Measurements from ENCODE around the gene VPS37B. TPM values are rescaled to one million over a fixed set of nuclear protein-coding genes. Genes with fewer than 3 reads are reported as not detected.

The VPS37B gene
- total and polyA plus RNA-seq, 2 experiments from 2014 or later = 23.5 to 35.3 TPM

DNA sequence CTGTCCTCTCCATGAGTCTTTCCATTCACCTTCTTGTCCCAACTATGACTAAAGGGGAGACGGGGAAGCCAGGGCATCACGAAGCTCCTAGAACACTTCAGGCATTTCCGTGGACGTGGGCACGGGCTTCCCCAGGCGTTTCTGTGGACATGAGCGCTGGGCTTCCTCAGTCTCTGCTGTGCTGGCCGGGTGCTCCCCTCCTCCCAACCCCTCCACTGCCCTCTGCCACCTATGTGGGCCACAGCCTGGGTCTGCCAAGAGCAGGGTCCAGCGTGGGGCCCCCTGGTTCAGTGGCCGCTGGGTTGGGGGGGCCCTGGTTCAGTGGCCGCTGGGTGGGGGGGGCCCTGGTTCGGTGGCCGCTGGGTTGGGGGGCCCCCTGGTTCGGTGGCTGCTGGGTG lies 45.9 kb downstream of the VPS37B start:
- no peaks in the 10 kb centered on the region for H3K9me3 ChIP-seq (ENCODE audit: low read depth)
- DNase-seq (ENCODE audit: low spot score) = no peak
- no peaks in the 10 kb centered on the region for H3K36me3 ChIP-seq (replicated peaks; ENCODE audit: insufficient read depth, low read depth)
- H2AFZ ChIP-seq = no peak overlapping the region
- H4K20me1 ChIP-seq (ENCODE audit: insufficient read depth, poor library complexity, severe bottlenecking) = peaks cover 5% of the 10 kb centered on the region
- WGBS (ENCODE audit: low lambda C conversion rate, missing lambda C conversion rate) = 97% methylated on average over 10 of the region's 14 CpGs
- no peak overlapping the region for H3K4me2 ChIP-seq
- H3K27ac ChIP-seq = no peak overlapping the region
- H3K79me2 ChIP-seq = peaks cover 18% of the 10 kb centered on the region
- no peaks in the 10 kb centered on the region for H3K4me1 ChIP-seq (ENCODE audit: insufficient read depth)
- H3K4me3 ChIP-seq = no peak overlapping the region
- H3K27me3 ChIP-seq = no peaks in the 10 kb centered on the region
- TF ChIP-seq EZH2phosphoT487 (IDR thresholded peaks at IDR 0.05; ENCODE audit: low read depth, severe bottlenecking, unreplicated experiment) = no peak
- TF ChIP-seq EZH2 (IDR thresholded peaks at IDR 0.05; ENCODE audit: borderline replicate concordance) = no peak
- TF ChIP-seq, protein P1, sequence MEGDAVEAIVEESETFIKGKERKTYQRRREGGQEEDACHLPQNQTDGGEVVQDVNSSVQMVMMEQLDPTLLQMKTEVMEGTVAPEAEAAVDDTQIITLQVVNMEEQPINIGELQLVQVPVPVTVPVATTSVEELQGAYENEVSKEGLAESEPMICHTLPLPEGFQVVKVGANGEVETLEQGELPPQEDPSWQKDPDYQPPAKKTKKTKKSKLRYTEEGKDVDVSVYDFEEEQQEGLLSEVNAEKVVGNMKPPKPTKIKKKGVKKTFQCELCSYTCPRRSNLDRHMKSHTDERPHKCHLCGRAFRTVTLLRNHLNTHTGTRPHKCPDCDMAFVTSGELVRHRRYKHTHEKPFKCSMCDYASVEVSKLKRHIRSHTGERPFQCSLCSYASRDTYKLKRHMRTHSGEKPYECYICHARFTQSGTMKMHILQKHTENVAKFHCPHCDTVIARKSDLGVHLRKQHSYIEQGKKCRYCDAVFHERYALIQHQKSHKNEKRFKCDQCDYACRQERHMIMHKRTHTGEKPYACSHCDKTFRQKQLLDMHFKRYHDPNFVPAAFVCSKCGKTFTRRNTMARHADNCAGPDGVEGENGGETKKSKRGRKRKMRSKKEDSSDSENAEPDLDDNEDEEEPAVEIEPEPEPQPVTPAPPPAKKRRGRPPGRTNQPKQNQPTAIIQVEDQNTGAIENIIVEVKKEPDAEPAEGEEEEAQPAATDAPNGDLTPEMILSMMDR (IDR thresholded peaks at IDR 0.05; ENCODE audit: poor library complexity) = no peak
- H3K9me2 ChIP-seq (replicated peaks; ENCODE audit: insufficient read depth) = no peaks in the 10 kb centered on the region

DNA sequence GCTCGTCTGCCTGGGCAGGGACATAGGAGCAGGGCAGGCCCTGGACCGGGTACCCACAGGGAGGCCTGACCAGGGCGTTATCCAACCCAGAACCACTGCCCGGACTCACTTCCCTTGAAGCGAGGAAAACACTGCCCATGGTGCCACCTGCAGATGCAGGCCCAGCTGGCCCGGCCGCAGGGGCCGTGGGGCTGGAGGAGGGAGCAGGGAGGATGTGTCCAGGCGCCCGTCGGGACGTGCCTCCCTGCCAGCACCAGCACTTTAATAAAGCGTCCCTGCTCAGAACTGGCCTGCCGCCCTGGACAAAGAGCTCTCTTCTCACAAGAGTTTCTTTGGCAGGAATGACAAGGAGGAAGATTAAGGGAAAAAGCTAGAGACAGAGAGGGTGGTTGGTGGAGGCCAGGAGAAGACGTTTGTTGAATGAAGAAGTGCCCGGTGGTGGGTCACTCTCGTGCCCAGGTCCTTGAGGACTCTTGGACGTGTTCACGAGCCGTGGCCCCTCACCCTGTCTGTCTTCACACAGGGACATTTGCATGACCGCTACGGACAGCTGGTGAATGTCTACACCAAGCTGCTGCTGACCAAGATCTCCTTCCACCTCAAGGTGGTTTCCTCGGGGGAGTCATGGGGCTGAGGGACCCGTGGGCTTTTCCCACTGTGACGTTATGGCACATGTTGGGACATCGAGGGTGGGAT lies 46.4 kb downstream of the VPS37B start:
- Histone ChIP-seq H3K79me2 (peaks cover 24% of the 10 kb centered on the region), H3K27ac (no peak overlapping the region), H3K4me3 (no peak overlapping the region), H4K20me1 (ENCODE audit: insufficient read depth, poor library complexity, severe bottlenecking) (peaks cover 10% of the 10 kb centered on the region), H3K36me3 (replicated peaks; ENCODE audit: insufficient read depth, low read depth) (no peaks in the 10 kb centered on the region), H2AFZ (no peak overlapping the region), H3K9me3 (ENCODE audit: low read depth) (no peaks in the 10 kb centered on the region), H3K9me2 (replicated peaks; ENCODE audit: insufficient read depth) (no peaks in the 10 kb centered on the region), H3K27me3 (no peaks in the 10 kb centered on the region), H3K4me2 (no peak overlapping the region), H3K4me1 (ENCODE audit: insufficient read depth) (no peaks in the 10 kb centered on the region)
- WGBS (ENCODE audit: low lambda C conversion rate, missing lambda C conversion rate) = 91% methylated on average over 26 of the region's 26 CpGs
- DNase-seq (ENCODE audit: low spot score) = no peak
- TF ChIP-seq EZH2 (IDR thresholded peaks at IDR 0.05; ENCODE audit: borderline replicate concordance) (no peak), EZH2phosphoT487 (IDR thresholded peaks at IDR 0.05; ENCODE audit: low read depth, severe bottlenecking, unreplicated experiment) (no peak)
- TF ChIP-seq, protein P1 (IDR thresholded peaks at IDR 0.05; ENCODE audit: poor library complexity) = no peak

DNA sequence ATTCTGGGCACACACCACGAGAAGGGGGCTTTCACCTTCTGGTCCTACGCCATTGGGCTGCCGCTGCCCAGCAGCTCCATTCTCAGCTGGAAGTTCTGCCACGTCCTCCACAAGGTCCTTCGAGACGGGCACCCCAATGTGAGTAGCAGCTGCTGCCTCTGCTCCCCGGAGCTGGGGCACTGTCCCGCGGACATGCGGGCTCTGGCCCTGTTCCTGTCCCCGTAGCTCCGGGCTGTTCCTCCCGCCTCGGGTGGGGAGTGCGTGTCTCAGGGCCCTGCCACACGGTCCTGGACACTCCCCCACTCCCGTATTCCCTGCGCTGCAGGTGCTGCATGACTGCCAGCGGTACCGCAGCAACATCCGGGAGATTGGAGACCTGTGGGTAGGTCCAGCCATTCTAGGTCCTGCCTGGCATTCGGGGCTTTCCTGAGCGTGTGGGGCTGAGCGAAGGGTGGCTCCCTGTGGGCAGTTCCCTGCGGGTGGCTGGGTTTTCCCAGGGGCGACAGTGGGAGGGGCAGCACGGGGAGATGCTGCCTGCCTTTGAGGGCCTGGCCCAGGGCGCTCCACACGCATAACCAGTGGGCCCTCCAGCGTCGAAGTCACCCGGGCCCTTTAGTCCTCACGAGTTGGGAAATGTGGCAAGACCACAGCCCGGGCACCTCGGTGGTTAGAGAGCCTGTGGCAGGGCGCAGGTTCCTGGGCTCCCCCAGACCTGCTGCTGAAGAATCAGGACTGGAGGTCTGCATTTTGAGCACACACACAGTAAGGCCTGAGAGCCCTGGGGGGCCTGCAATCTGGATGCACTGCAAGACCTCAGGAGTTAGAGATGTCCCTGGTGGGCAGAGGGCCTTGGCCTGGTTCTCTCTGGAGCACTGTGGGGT lies 47.2 kb downstream of the VPS37B start:
- Histone ChIP-seq H3K9me2 (replicated peaks; ENCODE audit: insufficient read depth) (no peaks in the 10 kb centered on the region), H2AFZ (no peak overlapping the region), H3K4me3 (no peak overlapping the region), H3K27ac (no peak overlapping the region), H4K20me1 (ENCODE audit: insufficient read depth, poor library complexity, severe bottlenecking) (peaks cover 13% of the 10 kb centered on the region), H3K27me3 (no peaks in the 10 kb centered on the region), H3K36me3 (replicated peaks; ENCODE audit: insufficient read depth, low read depth) (no peaks in the 10 kb centered on the region), H3K4me2 (no peak overlapping the region), H3K9me3 (ENCODE audit: low read depth) (no peaks in the 10 kb centered on the region), H3K79me2 (peaks cover 32% of the 10 kb centered on the region), H3K4me1 (ENCODE audit: insufficient read depth) (no peaks in the 10 kb centered on the region)
- TF ChIP-seq EZH2 (IDR thresholded peaks at IDR 0.05; ENCODE audit: borderline replicate concordance) (no peak), EZH2phosphoT487 (IDR thresholded peaks at IDR 0.05; ENCODE audit: low read depth, severe bottlenecking, unreplicated experiment) (no peak)
- TF ChIP-seq, protein P1 (IDR thresholded peaks at IDR 0.05; ENCODE audit: poor library complexity) = no peak
- WGBS (ENCODE audit: low lambda C conversion rate, missing lambda C conversion rate) = 91% methylated on average over 33 of the region's 36 CpGs
- no peak for DNase-seq (ENCODE audit: low spot score)

Data from hepatocyte (in vitro differentiated cells).